NB4 (cell line): ENCODE measurements around the gene DIAPH3.
"Not testable (repeated sequence)": the region's sequence is repeated elsewhere in the genome, so short reads cannot be mapped to it uniquely, and the experiment has no call there.

Source experiments
- POLR2A ChIP-seq: IDR thresholded peaks from 2 replicates; pipeline ENCODE4 v1.6.1; 2011; ENCODE audit warnings: mild to moderate bottlenecking; ENCODE audit not compliant: insufficient read length; ENCODE audit errors: extremely low read depth
- TF ChIP-seq, protein P1 (sequence below): IDR thresholded peaks from one replicate; pipeline ENCODE4 v1.5.1; 2012; ENCODE audit warnings: low read depth, low read length
- TF ChIP-seq, protein P2 (sequence below): IDR thresholded peaks from 2 replicates; pipeline ENCODE4 v1.6.1; 2011; ENCODE audit warnings: low read depth, low read length

DNA sequence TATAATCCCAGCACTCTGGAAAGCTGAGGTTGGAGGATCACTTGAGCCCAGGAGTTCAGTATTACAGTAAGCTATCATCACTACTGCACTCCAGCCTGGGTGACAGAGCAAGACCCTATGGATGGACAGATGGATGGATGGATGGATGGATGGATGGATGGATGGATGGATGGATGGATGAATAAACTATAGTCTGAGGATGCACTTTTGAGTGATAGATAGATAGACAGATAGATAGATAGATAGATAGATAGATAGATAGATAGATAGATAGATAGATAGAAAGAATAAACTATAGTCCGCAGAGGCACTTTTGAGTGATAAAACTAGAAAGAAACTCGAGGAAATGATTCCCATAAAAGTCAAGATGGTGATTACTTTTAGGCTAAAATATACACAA lies 79.9 kb downstream of the DIAPH3 start:
- TF ChIP-seq, protein P1, sequence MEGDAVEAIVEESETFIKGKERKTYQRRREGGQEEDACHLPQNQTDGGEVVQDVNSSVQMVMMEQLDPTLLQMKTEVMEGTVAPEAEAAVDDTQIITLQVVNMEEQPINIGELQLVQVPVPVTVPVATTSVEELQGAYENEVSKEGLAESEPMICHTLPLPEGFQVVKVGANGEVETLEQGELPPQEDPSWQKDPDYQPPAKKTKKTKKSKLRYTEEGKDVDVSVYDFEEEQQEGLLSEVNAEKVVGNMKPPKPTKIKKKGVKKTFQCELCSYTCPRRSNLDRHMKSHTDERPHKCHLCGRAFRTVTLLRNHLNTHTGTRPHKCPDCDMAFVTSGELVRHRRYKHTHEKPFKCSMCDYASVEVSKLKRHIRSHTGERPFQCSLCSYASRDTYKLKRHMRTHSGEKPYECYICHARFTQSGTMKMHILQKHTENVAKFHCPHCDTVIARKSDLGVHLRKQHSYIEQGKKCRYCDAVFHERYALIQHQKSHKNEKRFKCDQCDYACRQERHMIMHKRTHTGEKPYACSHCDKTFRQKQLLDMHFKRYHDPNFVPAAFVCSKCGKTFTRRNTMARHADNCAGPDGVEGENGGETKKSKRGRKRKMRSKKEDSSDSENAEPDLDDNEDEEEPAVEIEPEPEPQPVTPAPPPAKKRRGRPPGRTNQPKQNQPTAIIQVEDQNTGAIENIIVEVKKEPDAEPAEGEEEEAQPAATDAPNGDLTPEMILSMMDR: not testable (repeated sequence)
- not testable (repeated sequence) for TF ChIP-seq POLR2A
- TF ChIP-seq, protein P2, sequence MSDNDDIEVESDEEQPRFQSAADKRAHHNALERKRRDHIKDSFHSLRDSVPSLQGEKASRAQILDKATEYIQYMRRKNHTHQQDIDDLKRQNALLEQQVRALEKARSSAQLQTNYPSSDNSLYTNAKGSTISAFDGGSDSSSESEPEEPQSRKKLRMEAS: not testable (repeated sequence)
